ENCODE results near the gene RABGAP1L. TPM values are rescaled to one million over a fixed set of nuclear protein-coding genes. Genes with fewer than 3 reads are reported as not detected.

Gene RABGAP1L
- total RNA-seq, 4 donors from 2014 or later, result 38.8 to 54.7 (median 50.5) TPM

DNA sequence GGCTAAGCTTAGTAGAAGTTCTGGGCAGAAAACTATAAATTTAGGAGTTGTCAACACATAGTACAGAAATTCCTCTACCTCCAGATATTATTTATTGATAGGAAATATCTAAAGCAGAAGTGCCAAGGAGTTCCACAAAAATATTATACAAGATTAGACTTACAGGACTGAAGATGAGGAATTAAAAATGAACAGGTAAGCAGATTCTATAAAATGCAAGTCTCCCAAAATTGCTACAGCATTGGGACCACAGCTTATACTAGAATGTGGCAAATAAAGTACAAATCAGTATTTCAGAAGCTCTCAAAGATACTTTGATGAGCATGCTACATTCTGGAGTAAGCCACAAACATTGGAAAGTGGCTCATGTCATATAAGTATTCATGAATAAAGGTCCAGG is 790.3 kb downstream of the RABGAP1L start:
- intact Hi-C loops (cut with DNase I; ENCODE audit: low total_unique reads), result no loop called here

DNA sequence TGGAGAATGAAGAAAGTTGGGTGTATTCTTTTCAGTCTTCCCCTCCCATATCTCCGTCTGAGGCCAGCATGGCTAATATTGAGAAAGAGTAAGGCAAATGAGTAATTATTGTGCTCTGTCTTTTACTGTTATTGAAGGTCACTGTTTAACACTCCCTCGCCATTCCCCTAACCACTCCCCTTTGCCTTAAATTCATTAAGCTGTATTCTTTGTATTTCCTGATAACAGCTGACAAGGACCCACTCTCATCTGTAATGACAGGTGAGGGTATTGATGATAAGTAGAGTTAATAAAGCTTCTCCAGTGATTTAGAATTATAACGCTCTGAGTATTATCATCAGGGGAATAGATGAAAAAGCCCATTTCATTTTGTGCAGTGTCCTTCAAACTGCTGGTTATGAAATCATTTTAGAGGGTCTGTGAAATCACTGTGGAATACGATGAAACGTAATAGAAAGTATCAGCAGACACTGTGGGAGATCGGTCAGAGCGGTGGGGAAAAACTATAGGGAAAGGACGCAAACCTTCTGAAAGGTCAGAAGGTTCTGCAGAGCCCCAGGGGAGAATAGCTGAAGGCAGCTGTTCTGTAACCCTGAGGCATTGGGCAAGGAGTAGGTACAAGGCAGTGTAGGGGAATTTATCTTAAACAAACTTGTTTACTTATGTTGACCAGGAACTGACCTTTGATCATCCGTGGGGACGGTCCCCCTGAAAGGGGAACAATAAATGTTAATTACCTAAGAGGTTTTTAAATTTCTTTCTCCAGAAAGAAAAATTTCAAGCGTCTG is 794.2 kb downstream of the RABGAP1L start:
- no peak for TF ChIP-seq POLR2A (IDR thresholded peaks at IDR 0.05)
- TF ChIP-seq, protein P1, sequence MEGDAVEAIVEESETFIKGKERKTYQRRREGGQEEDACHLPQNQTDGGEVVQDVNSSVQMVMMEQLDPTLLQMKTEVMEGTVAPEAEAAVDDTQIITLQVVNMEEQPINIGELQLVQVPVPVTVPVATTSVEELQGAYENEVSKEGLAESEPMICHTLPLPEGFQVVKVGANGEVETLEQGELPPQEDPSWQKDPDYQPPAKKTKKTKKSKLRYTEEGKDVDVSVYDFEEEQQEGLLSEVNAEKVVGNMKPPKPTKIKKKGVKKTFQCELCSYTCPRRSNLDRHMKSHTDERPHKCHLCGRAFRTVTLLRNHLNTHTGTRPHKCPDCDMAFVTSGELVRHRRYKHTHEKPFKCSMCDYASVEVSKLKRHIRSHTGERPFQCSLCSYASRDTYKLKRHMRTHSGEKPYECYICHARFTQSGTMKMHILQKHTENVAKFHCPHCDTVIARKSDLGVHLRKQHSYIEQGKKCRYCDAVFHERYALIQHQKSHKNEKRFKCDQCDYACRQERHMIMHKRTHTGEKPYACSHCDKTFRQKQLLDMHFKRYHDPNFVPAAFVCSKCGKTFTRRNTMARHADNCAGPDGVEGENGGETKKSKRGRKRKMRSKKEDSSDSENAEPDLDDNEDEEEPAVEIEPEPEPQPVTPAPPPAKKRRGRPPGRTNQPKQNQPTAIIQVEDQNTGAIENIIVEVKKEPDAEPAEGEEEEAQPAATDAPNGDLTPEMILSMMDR (IDR thresholded peaks at IDR 0.05), result no peak
- intact Hi-C loops (cut with DNase I; ENCODE audit: low total_unique reads), result no loop called here
- 75 to 77% methylated on average over 11 of the region's 11 CpGs for WGBS, 2 donors
- no peak overlapping the region for H3K4me3 ChIP-seq (ENCODE audit: low read depth, poor library complexity, severe bottlenecking)
- DNase-seq (ENCODE audit: low spot score in 2 of 2), result no peak

More for the DNA sequence above, 790.3 kb downstream of the RABGAP1L start:
- no peak overlapping the region for H3K4me3 ChIP-seq (ENCODE audit: low read depth, poor library complexity, severe bottlenecking)
- DNase-seq (ENCODE audit: low spot score in 2 of 2), result no peak
- TF ChIP-seq POLR2A (IDR thresholded peaks at IDR 0.05), result no peak
- TF ChIP-seq, protein P1 (IDR thresholded peaks at IDR 0.05), result no peak

DNA sequence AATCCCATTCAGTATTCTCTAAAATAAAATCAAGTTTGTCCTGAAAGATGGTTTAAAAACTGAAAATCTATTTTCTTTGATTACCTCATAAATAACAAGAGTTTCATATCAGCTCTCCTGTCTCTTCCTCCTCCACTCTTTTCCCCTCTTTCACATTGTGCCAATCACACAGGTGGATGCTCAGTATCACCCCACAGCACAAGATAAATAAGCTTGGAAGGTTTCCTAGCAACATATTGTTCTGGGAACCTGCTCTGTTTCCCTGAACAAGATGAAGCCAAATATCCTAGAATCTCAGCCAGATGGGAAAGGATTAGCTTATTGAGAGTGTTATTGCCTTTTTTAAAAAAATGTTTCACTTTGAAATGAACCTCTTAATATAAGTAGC is 794.7 kb downstream of the RABGAP1L start:
- TF ChIP-seq, protein P1 (IDR thresholded peaks at IDR 0.05), result no peak
- no peak for TF ChIP-seq POLR2A (IDR thresholded peaks at IDR 0.05)

DNA sequence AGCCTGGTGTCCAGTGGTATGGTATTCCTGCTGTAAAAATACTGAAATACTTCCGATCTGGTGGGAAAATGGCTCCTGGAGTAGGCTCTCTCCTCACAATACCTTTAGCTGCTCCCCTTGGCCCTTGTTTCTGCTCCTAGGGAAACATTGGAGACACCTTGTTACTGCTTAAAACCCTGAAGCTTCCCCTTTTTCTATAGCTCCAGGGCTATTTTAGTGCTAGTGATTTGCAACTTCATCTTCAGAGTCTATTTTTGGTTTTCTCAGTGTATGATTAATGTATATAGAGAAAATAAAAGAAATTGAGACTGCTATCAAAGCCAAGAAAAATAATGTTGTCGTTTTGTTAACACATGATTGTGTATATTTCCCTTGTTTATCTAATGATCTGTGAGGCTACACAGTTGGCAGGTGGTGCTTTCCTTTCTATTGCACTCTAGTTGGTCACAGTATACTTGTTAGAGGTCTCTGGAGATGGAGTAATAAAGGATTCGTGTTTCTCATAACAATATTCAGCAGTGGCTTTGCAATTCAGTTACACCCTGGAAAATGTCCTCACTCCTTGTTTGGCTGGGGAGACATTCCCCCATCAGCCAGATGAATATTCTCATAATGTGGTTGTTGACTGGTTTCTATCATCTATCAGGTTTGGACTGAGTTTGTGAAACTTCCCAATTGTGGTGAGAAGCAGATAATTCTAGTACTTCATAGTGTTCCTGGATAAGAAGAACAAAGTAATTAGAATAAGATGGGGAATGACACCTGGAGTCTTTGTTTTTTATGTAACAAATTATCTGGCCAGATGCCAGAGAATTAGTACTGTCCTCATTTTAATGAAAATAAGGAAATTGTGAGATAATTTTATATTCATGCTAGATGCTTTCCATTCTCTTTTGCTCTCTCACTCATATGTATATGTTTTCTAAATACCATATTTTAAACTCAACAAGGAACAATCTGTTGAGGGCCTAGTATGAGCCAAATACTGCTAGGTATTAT is 795.6 kb downstream of the RABGAP1L start:
- intact Hi-C loops (cut with DNase I; ENCODE audit: low total_unique reads), result no loop called here
- WGBS, 2 donors, result 38 to 46% methylated on average over 3 of the region's 3 CpGs
- no peak for DNase-seq (ENCODE audit: low spot score in 2 of 2)
- no peak for TF ChIP-seq POLR2A (IDR thresholded peaks at IDR 0.05)
- TF ChIP-seq, protein P1 (IDR thresholded peaks at IDR 0.05), result no peak
- no peak overlapping the region for H3K4me3 ChIP-seq (ENCODE audit: low read depth, poor library complexity, severe bottlenecking)

More for the DNA sequence above, 794.7 kb downstream of the RABGAP1L start:
- no peak for DNase-seq (ENCODE audit: low spot score in 2 of 2)
- intact Hi-C loops (cut with DNase I; ENCODE audit: low total_unique reads), result no loop called here
- no peak overlapping the region for H3K4me3 ChIP-seq (ENCODE audit: low read depth, poor library complexity, severe bottlenecking)

DNA sequence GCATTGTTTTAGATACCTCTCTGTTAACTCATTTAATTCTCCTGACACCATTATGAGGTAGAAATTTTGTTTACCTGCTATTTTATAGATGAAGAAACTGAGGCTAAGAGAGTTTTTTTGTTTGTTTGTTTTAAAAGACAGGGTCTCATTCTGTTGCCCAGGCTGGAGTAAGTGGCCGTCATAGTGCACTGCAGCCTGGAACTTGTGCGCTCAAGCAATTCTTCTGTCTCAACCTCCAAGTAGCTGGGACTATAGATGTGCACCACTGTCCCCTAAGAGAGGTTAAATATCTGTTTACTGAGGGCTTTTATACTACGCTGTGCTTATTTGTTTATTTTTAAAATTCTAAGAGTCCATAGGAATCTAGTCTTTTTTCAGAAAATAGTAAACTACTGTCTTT is 796.8 kb downstream of the RABGAP1L start:
- intact Hi-C loops (cut with DNase I; ENCODE audit: low total_unique reads), result no loop called here
- WGBS, 2 donors, result 96 to 97% methylated on average over 3 of the region's 3 CpGs
- no peak for DNase-seq (ENCODE audit: low spot score in 2 of 2)
- TF ChIP-seq, protein P1 (IDR thresholded peaks at IDR 0.05), result no peak
- no peak for TF ChIP-seq POLR2A (IDR thresholded peaks at IDR 0.05)
- H3K4me3 ChIP-seq (ENCODE audit: low read depth, poor library complexity, severe bottlenecking), result no peak overlapping the region

All from lower leg skin (tissue), 4 donors.